ENCODE measurements around the gene MKNK1.

MKNK1 gene

GRCh38 chr1:46576596-46576995 is 27.5 kb downstream of the MKNK1 start:
- TF ChIP-seq CTCF (IDR thresholded peaks at IDR 0.05; ENCODE audit: control insufficient read depth, extremely low read depth, insufficient read depth): no peak
- DNase-seq (ENCODE audit: low read depth): no peak
- no peak overlapping the region for H3K4me3 ChIP-seq (ENCODE audit: low read depth, low read length)

GRCh38 chr1:46575778-46576177 is 28.3 kb downstream of the MKNK1 start:
- TF ChIP-seq CTCF (IDR thresholded peaks at IDR 0.05; ENCODE audit: control insufficient read depth, extremely low read depth, insufficient read depth): no peak
- H3K4me3 ChIP-seq (ENCODE audit: low read depth, low read length): no peak overlapping the region
- no peak for DNase-seq (ENCODE audit: low read depth)

GRCh38 chr1:46575300-46575699 is 28.8 kb downstream of the MKNK1 start:
- DNase-seq (ENCODE audit: low read depth): no peak
- TF ChIP-seq CTCF (IDR thresholded peaks at IDR 0.05; ENCODE audit: control insufficient read depth, extremely low read depth, insufficient read depth): no peak
- H3K4me3 ChIP-seq (ENCODE audit: low read depth, low read length): no peak overlapping the region

- no peak overlapping the region for H3K4me3 ChIP-seq (ENCODE audit: low read depth, low read length)
- TF ChIP-seq CTCF (IDR thresholded peaks at IDR 0.05; ENCODE audit: control insufficient read depth, extremely low read depth, insufficient read depth): no peak
- DNase-seq (ENCODE audit: low read depth): no peak
Observed at GRCh38 chr1:46571691-46572225, 32.3 kb downstream of the MKNK1 start.

GRCh38 chr1:46569884-46570725 is 34.0 kb downstream of the MKNK1 start:
- H3K4me3 ChIP-seq (ENCODE audit: low read depth, low read length): no peak overlapping the region
- TF ChIP-seq CTCF (IDR thresholded peaks at IDR 0.05; ENCODE audit: control insufficient read depth, extremely low read depth, insufficient read depth): no peak
- no peak for DNase-seq (ENCODE audit: low read depth)

- no peak overlapping the region for H3K4me3 ChIP-seq (ENCODE audit: low read depth, low read length)
- DNase-seq (ENCODE audit: low read depth): no peak
- TF ChIP-seq CTCF (IDR thresholded peaks at IDR 0.05; ENCODE audit: control insufficient read depth, extremely low read depth, insufficient read depth): no peak
Observed at GRCh38 chr1:46569116-46569515, 35.0 kb downstream of the MKNK1 start.

Measured in LNCaP clone FGC (cell line).